Stomach (tissue), 4 donors: ENCODE data around the gene CAMK2B.

ENCODE experiments used
- CTCF ChIP-seq, 7 experiments: fragments of 450-650 bp in 4 of 7; fragments of 200-600 bp in 3 of 7; sonication (generic) in 3 of 7; IDR thresholded peaks; one replicate each; pipeline ENCODE4 v1.5.1; 2016 to 2019; ENCODE audit warnings: antibody characterized with exemption in 7 of 7, control low read depth in 2 of 7, mild to moderate bottlenecking in 1 of 7
- POLR2A ChIP-seq, 4 donors: fragments of 450-650 bp; IDR thresholded peaks; one replicate each; pipeline ENCODE4 v1.6.1; 2016; ENCODE audit warnings: antibody characterized with exemption in 4 of 4, control low read depth in 2 of 4, mild to moderate bottlenecking in 1 of 4, moderate library complexity in 1 of 4
- POLR2AphosphoS5 ChIP-seq, 3 donors: sonication (generic); formaldehyde crosslinking; IDR thresholded peaks; one replicate each; pipeline ENCODE4 v1.6.1; 2016; ENCODE audit warnings: antibody characterized with exemption in 3 of 3

DNA sequence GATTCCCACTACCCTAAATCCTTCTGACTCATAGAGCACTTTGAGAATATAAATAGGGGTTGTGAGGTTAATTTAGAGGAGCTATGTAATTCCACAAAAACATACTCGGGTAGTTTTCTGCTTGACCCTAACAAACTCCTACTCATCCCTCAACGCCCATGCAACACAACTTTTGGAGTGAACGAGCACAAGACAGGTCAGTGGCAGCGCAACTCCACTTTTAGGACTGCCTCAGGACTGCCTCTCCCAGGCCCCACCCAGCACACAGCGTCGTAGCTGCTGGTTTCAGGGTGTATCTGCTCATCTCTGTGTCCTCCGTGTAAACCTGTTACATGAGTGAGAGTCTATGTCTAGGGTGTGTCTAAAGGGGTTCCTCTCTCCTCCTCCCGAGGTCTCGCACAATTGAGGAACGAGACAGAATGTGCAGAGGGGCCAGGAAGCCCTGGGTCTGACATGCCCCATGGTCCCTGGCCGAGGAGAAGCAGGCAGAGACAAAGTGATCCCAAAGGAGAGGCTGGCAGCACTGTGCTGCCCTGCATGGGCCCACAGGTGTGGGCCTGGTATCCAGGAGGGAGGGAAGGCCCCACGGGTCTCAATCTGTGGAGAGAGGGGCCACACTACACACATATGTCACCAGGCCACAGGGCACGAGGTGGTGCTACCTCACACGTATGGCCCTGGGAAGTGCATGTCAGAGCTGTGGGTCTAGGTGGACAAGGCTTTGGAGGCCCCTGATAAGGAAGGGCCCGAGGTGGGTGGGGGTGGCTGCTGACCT lies 45.5 kb downstream of the CAMK2B start:
- TF ChIP-seq POLR2A (IDR thresholded peaks at IDR 0.05) (no peak), CTCF (IDR thresholded peaks at IDR 0.05) (no peak), POLR2AphosphoS5 (IDR thresholded peaks at IDR 0.05) (no peak)
